GF-D8 (cell line): ENCODE results near the gene ANKRD63.

Experiments used
- DNase-seq: peaks from one replicate; lab custom pipeline; 2025; lab: John Stamatoyannopoulos, UW

The ANKRD63 gene

DNA sequence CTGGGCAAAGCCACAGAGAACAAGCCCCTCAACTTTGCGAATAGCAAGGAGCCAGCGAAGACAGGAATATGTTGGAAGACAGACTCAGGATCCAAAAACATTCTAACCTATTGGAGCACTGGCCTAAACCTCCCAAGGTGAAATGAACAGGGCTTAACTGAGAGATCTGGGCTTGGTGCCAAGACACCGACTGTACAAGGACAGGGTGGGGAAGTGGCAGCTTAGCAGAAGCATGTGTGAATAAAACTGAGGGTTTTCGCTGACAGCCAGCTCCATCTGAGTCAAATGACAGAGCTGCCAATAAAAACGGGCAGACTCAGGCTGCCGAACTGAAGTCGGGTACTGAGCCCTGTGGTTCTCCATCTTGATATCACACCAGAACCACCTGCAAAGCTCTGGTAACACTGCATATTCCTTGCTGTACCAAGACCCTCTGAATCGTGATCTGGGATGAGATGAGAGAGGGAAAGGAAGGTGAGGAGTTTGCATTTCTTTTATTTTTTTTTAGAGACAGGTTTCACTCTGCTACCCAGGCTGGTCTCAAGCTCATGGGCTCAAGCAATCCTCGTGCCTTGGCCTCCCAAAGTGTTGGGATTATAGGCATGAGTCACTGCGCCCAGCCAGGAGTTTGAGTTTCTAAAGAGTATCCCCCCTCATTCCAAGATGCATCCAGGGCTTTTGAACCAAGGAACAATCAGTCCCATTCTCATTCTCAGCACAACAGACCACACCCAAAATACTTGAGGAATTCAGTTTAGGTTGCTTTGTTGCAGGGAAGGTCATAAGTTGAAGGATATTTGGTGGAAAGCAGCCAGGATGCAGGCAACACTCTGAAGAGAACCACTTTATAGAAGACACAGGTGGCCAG is 30.9 kb upstream of the ANKRD63 start:
- peak; percentile 17 for DNase-seq

DNA sequence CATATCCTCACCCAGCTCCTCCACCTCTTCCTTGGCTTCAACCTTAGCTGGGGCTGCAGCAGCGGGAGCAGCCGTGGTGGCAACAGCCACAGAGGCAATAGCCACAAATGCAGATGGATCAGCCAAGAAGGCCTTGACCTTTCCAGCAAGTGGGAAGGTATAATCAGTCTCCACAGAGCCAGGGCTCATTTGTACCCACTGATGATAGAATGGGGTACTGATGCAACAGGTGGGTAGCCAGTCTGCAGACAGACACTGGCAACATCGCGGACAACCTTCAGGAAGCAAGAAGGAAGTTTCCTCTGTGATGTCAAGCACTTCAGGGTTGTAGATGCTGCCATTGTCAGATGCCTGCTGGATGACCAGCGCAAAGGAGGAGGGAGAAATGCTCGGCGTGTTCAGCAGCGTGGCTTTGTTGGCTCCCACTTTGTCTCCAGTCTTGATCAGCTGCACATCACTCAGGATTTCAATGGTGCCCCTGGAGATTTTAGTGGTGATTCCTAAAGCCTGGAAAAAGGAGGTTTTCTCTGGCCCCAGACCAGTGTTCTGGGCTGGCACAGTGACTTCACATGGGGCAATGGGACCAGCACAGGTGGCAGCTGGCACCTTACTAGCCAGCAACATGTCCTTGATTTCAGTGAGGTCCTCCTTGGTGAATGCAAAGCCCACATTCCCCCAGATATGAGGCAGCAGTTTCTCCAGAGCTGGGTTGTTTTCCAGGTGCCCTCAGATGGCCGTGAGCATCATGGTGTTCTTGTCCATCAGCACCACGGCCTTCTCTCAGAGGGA is 29.7 kb upstream of the ANKRD63 start:
- no peak for DNase-seq

DNA sequence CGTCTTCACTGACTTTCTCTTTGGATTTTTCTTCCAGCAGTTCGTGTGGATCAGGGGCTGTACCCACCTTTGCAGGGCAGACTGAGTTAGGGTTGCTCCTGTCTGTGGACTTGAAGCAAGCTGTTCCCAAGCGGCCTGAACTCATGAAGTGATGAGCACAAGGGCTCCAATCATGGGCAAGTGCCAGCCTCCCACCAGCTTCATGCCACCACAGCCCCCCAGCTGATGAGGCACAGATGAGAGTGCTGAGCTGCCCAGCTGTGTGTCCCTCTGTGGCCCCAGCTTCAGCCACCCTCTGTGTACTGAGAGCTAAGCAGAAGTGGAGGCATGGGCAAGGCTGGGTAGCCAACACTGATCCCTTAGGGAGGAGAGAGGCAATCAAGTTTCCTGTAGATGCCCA is 28.1 kb upstream of the ANKRD63 start:
- DNase-seq = no peak

DNA sequence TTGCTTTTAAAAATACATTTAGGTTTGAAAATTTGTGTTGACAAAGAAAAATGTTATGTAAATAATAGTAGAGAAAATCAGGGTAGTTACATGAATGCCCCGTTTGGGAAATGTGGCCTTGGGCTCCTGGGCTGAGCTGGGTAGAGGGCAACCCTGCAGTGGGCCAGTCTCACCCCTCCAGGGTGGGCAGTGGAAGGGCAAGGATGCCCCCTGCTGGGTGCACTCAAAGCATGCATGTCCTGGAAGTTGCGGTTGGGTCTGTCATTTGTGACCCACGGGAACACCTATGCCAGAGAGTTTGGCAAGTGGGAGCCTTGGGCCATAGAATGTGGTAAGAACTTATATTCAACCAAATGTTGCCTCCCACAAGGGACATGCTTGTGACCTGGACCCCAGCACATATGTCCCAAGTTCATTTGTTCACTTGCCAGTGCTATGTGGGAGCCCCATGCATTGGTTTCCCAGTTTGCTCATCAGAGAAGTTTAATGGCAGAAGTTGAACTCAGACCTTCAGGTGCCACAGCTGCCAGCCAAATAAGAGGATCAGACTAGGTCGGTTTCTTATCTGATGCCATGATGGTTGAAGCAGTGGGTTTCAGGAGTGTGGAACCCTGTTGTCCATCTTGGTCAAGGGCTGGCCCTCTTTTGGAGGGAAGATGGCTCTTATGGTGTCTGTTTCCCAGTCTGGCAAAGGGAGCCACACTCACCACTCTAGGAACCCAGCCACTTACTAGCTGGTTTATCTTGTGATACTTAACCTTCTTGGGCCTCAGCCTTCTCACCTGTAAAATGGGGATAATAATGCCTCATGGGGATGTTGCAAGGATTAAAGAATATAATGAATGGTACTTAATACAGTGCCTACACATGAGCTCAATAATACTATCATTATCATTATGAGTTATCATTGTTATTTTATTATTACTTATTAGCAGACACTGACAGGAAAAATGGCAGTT is 27.4 kb upstream of the ANKRD63 start:
- DNase-seq = peak; percentile 18

DNA sequence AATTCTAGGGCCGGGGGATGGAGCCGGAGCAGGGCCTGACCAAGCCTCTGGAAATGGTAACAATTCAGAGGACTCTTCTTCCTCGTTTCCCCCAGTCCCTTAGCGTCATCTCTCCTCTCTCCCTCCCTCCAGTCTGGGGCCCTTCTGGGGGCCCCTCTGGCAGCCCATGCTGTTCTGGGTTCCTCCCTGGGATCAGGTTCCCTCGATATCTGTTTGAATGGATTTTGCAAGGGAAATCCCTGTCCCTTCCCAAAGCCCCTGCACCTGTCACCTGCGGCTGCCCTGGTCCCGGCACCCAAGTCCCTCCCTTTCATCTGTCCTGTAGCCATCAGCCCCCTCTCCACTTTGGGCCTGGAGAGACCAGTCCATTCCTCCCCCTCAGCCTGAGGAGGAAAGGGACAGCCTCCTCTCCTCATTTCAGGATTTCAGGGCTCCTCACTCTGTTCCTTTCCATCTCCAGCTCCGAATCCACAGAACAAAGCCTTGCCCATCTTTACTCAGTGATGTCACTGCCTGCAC is 26.5 kb upstream of the ANKRD63 start:
- no peak for DNase-seq

DNA sequence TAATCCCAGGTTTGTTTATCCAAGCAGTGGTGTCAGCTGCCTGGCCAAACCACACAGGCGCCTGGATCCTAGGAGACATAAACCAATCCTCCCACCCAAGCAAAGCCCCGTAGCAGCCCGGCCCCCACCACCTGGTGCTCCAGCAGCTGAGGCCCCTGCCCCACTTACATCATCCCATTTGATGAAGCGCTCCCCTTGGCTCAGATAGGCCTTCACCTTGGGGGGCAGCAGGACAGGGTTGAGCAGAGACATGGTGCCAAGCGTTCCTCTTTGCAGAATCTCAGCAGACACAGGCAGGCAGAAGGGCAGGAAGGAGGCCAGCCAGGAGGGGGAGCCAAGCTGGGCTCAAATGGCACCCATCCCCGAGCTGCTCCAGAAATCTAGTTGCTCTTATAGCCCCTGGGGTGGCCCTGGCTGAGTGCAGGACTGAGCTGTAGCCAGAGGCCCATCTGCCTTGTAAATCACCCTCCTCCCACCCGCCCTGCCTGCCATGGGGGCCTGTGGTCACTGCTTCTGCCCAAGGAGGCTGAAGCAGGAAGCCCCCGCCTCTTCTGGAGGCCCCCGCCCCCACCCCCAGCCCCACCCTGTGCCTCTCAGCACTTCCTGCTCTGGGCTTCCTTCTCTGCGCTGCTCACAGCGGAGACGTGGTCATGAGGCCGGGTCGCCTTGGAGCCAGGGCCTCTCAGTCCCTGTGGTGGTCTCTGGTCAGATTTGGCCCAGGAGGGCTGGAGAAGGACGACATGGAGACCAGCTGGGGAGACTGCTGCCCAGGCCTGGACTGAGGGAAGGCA is 24.8 kb upstream of the ANKRD63 start, which contains the start of gene PLCB2:
TSS of gene PLCB2 (minus strand) at position 515 of the 791 bp plus-strand sequence. CDS start at position 252, 263 bp downstream.
- peak; percentile 75 for DNase-seq

DNA sequence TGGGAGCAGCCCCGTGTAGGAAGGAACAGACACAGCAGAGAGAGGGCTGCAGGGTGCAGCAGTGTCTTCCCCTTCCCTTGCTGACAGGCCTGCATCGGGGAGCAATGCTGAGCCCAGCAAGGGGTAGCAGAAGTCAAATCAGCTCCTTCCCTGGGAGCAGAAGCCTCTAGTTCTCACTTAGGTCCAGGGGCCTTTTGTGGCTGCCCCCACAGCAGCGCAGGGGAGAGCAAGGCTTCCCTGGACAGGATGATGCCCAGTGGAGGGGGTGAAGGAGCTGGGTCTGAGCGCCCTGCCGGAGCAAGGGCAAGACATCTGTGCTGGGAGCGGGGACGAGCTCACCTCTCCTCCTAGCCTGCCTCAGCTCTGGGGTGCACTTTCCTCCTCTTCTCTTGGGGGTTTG is 24.0 kb upstream of the ANKRD63 start:
- no peak for DNase-seq

DNA sequence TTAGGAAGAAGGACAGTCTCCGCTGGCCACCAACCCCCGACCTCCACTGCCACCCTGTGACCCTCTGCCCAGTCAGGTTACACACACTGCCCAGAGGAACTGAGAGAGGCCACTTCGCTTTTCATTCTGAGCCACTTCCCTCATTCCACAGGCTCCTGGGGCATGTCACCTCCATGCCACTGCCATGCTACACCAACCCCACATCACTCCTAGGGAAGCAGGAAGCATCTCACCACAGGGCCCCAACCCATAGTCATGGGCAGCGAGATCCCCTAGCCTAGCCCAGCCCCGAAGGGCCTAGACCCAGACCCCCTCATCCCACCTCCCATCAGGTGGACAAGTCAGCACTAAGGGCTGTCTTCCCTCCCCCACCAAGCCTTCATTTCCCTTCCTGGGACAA is 23.5 kb upstream of the ANKRD63 start:
- no peak for DNase-seq

DNA sequence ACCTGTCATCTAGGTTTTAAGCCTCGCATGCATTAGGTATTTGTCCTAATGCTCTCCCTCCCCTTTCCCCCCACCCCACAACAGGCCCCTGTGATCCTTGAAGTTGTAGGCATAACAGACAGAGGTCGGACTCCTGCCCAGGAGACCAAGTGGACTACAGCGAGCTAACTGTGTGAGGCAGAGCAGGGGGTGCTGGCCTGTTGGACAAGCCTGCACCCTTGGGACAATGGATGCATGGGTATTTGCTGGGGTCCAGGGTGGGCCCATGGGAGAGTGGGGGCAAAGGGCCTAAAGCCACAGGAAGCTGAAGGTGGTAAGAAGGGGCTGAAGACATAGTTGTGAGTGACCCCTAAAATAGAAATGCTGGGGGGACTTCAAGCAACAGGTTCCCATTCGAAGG is 22.4 kb upstream of the ANKRD63 start:
- no peak for DNase-seq

DNA sequence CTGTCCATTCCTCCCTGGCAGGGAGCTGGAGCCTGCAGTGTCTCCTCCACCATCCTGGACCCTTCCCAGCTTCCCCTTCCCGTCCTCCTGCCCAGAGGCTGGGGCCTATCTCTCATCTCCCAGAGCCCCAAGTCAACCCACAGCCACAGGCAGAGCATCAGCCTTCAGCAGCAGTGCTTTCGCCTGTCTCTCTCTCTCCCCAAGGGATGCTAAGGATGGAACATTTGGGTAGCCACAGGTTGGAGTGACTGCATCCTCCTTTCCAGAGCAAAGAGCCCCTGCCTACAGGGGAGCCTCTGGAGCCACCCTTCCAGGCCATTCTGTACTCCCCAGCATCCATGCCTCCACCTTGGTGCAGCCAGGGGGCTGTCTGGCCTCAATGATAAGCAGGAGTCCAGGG is 20.7 kb upstream of the ANKRD63 start:
- no peak for DNase-seq

DNA sequence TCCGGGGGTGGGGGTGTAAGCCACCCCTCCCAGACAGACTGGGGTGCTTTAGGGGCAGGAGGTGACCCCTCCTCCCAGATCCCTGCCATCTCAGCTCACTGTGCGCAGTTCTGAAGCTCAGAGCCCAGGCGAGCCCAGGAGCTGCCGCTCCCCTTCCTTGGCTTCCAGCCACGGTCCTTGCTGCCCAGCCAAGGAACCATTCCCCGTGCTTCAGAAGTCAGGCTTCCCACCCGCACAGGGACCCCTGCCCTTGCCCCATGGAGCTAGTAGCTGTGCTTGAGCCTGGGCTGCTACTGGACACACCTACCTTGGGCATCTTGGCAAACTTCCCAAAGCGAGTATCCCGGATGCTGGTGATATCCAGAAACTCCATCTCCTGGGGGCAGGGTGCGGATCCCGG is 20.1 kb upstream of the ANKRD63 start:
- no peak for DNase-seq

DNA sequence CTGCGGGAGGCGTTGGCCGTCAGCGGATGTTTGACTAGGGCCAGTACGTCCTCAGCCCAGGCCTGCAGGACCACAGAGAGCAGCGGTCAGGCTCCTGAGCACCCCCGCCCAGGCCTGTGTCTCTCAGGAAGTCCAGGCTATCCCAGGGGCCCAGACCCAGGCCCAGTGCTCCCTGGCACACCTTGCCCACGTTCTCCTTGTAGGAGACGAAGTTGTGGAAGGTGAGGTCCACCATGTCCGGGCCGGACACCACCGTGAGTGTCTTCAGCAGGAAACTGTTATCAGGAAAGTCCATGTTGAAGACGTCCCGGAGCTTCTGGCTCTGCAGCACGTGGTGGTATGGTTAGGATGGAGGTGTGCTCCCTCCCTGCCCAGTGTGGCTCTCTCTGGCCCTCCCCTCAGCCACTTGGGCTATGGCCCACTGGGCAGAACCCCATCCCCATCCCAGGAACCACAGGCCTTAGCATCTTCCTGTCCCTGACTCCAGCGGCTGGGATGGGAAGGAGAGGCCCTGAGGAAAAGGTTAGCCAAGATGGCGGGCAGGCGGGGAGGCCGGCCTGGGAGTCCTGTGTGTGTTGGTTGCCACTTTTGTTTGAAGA is 19.5 kb upstream of the ANKRD63 start:
- DNase-seq = no peak

DNA sequence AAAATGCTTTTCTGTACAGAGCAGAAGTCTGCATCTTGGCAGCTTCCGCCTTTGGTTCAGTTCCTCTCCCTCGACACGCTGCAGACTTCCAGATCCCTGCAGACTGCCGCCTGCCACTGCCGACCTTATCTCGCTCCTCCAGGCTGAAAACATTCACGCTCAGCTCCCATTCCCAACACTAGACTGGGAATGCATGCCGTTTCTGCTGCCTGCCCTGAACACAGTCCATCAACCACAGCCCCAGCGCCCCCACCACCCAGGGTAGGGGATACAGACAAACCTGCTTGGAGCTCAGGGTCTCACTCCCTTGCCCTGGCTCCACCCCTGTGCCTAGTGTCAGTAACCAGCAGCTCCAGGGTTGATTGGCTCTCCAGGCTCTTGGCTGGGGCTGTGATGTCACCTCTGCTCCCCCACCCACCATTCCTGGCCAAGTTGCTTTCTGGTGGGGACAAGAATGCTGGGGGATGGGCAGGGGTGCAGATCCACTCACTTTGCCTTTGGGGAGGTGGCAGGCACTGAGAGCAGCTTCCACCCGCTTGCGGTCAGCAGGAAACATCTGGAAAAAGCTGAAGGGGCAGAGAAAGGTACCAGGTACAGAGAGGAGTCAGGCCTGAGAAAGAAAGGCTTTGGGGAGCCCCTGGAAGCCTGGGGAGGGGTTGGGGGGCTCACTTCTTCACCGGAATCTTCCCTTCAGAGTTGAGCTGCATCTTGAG is 18.8 kb upstream of the ANKRD63 start:
- DNase-seq = no peak

DNA sequence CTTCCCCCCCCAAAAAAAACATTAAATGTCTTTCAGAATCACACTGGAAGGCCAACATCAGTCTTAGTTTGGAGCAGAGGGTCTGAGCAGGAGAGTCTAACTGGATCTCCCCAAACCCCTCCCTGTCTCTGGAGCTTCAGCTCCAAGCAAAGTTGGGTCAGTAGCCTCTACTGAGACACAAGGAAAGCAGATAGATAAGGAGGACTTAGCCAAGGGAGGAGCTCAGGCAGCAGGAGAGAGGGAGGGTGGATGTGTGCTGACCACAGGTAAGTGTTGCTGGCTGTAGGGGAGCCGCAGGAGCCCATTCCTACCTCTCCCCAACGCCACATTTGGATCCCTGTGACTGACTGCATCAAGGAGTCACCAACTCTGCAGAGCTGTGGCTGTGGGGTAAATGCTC is 17.9 kb upstream of the ANKRD63 start:
- no peak for DNase-seq

DNA sequence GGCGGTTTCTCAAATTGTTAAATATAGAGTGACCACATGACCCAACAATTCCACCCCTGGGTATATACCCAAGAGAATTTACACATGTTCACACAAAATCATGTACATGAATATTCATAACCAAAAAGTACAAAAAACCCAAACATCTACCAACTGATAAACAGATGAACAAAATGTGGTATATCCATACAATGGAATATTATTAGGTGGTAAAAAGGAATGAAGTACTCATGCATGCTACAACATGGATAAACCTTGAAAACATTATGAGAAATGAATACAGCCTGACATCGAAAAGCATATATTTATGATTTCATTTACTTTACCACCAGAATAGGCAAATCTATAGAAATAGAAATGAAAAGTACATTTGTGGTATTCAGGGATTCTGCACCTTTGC is 17.5 kb upstream of the ANKRD63 start:
- no peak for DNase-seq

DNA sequence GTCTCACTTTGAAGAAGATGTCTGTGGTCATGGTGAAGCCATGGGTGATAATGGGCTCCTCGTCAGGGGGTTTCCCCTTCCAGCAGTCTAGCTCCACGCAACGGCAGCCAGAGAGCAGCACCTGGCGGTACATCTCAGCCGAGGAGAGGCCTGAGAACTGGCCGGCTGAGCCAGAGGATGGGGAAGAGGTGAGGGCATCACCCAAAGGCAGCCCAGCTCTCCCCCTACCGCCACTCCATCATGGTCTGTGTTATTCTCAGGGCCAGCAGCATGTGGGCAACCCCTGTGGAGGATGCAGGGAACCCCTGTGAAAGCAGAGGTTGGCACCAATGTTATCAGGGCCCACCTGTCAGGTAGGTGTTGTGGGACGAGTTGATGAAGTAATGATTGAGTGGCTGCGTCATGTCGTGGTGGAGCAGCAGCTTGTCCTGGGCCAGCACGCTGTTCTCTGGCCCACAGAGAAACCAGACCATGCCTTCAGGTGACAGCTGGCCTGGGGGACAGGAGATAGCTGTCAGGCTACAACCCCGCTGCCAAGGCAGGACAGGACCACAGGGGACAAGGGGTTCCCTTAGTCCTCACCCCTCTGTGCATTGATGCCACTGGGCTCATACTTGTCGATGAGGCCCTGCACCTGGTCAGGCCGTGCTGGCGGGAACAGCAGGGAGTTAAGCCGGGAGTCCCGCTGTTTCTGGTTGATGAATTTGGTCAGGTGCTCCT is 15.5 kb upstream of the ANKRD63 start:
- DNase-seq = no peak

DNA sequence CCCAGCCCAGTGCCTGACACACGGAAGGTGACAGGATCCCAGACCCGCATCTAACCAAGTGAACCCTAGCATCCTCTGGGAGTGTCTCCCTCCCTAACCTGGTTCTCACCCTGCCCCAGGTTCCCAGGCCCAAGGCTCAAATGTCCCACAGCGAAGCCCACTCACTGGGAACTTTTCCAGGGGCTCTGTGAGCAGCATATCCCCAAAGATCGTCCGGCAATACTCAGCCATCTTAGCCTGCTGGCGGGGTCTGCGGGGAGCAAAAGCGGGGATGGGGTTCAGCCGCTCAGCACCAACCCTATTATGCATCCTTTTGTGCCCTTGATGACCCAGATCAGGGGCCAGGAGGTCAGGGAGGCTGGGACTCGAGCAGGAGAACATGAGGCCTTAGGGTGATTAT is 14.5 kb upstream of the ANKRD63 start:
- no peak for DNase-seq

DNA sequence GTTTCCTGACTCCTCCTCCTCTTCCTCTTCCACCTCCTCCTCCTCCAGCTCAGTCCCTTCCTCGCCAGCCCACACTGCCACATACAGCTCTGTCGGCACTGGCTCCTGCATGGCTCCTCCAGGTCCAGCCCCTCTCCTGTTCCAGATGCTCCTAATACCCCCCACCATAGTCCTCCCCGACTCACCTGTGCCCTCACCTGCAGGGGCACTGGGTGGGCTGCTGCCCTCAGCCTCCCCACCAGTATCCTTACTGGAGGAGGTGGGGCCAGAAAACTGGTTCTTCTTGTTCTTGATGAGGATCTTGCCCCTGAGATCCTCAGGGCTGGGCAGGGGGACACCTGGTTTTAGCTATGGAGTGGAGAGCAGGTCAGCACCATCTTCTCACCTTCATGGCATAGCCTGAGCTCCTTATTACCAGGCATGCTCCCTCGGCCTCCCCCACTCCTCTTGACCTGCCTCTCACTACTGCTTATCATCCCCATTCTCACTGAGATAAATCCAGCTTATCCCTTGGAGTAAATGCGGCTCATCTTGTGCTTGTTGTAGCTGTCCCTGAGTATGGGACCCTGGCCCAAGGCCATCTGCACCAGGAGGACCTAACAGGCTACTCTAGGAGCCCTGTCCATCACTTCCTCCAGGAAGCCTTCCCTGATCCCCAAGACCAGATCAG is 13.8 kb upstream of the ANKRD63 start:
- DNase-seq = no peak
